NT2/D1 (cell line): Measurements from ENCODE around the gene RNPC3.

Experiments
- SUZ12 ChIP-seq: IDR thresholded peaks from 2 replicates; pipeline ENCODE4 v1.6.1; 2011; ENCODE audit not compliant: insufficient read length, insufficient read depth; ENCODE audit errors: extremely low read depth
- YY1 ChIP-seq: IDR thresholded peaks from 2 replicates; pipeline ENCODE4 v1.6.1; 2011; ENCODE audit not compliant: insufficient read length, insufficient read depth
- ZNF274 ChIP-seq: IDR thresholded peaks from 2 replicates; pipeline ENCODE4 v1.6.1; 2011; ENCODE audit warnings: mild to moderate bottlenecking, low read depth, low read length

DNA sequence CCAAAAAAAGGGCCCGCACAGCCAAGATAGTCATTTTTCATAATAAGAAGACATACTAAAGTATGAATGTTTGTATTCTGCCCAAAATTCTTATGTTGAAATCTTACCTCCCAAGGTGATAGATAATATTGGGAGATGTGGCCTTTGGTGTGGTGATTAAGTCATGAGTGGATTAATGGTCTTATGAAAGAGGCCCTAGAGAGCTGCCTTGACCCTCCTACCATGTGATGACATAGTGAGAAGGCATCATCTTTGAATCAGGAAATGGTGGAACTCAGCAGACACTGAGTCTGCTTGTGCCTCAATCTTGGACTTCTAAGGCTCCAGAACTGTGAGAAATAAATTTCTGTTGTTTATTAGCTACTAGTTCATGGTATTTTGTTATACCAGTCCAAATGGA is 11.8 kb upstream of the RNPC3 start:
- TF ChIP-seq YY1 (no peak), ZNF274 (no peak), SUZ12 (no peak)
